GM12873 (cell line): Measurements from ENCODE around the gene CXCL9.

Source experiments
- CTCF ChIP-seq: IDR thresholded peaks from 2 replicates; pipeline ENCODE4 v1.5.1; 2012; ENCODE audit warnings: low read depth, mild to moderate bottlenecking, moderate library complexity, low read length, control low read depth; ENCODE audit not compliant: insufficient read depth; ENCODE audit errors: missing control alignments

The CXCL9 gene

DNA sequence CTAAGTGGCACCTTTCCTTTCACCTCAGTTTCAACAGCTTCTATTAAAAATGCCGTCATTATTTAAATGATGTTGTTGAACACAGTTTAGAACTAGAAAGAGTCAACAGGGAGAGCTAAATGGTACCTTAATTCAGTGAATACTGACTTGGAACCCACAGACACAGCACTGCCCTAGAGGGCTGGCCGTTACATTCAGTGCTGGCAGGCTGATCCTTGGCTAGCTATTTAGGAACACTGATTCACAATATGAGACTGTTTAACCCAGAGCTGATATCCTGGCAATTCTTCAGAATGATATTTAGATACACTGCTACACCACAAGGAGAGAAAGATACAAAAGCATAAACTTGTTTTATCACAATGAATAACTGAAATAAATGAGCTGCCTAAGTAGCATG, 53.8 kb downstream of the CXCL9 start:
- no peak for TF ChIP-seq CTCF
